ENCODE results near the gene HOXB3. TPM values are rescaled to one million over a fixed set of nuclear protein-coding genes. Genes with fewer than 3 reads are reported as not detected.
A peak's percentile ranks its signal among the peaks of the same experiment; 100 is the strongest.

The HOXB3 gene
- total RNA-seq, 4 donors from 2014 or later, result 11.4 to 48.7 (median 24.2) TPM

- WGBS, 2 donors (ENCODE audit: low coverage in 1 of 2), result 0% methylated on average over 2 to 13 of the region's 50 CpGs
- TF ChIP-seq EP300 (IDR thresholded peaks at IDR 0.05) (no peak), POLR2AphosphoS5 (IDR thresholded peaks at IDR 0.05) (peak; percentile 34)
- peaks cover 0 to 3% of the 10 kb centered on the region in 2 donors for H3K36me3 ChIP-seq
- peaks cover 60% of the 10 kb centered on the region for H3K27me3 ChIP-seq
- peak within 1 kb of the TSS in 3 of 4 donors; percentile 12 to 98 (median 97) for H3K27ac ChIP-seq
- peak; percentile 17 for ATAC-seq
- peaks cover 0 to 64% (median 3%) of the 10 kb centered on the region in 3 donors for H3K4me1 ChIP-seq
- H3K9me3 ChIP-seq, result no peaks in the 10 kb centered on the region
- H3K4me3 ChIP-seq, result peak within 1 kb of the TSS; percentile 55 to 58
These were observed 3.2 kb upstream of the HOXB3 start, which contains the start of gene HOXB5 for GRCh38 chr17:48593126-48593829. Gene HOXB5 (minus strand): TSS chr17:48593779. CDS start chr17:48593682, 97 bp downstream.

DNA sequence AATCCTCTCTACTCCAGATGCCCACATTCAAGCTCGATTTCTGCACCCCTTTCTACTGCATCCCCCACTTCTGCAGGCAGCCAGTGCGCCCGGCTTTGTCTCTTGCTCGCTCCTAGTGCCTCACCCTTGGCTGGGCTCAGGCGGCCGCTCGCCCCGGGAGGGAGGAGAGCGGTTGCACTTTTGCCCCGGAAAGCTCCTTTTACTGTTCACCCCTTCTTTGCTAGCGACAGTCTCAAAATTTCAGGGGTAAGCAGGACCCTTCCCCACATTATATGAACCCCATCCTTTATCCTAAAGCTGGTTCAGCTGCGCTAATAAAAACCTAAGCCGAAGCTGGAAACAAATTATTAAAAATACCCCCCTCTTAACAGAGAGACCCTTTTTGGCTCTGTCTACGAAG lies 2.5 kb upstream of the HOXB3 start:
- Histone ChIP-seq H3K36me3 (peaks cover 0 to 3% of the 10 kb centered on the region in 2 donors), H3K27ac (peak overlapping the region in 2 of 4 donors; percentile 97 to 98), H3K4me1 (peaks cover 0 to 58% (median 3%) of the 10 kb centered on the region in 3 donors), H3K4me3 (peak overlapping the region in 1 of 2 donors; percentile 58), H3K27me3 (peaks cover 53% of the 10 kb centered on the region), H3K9me3 (no peaks in the 10 kb centered on the region)
- no peak for TF ChIP-seq POLR2A (IDR thresholded peaks at IDR 0.05)
- TF ChIP-seq EP300 (IDR thresholded peaks at IDR 0.05), result no peak
- TF ChIP-seq POLR2AphosphoS5 (IDR thresholded peaks at IDR 0.05), result no peak
- TF ChIP-seq CTCF (IDR thresholded peaks at IDR 0.05), result no peak
- ATAC-seq, result no peak
- 32% methylated on average over 3 to 13 of the region's 14 CpGs for WGBS, 2 donors (ENCODE audit: low coverage in 1 of 2)

DNA sequence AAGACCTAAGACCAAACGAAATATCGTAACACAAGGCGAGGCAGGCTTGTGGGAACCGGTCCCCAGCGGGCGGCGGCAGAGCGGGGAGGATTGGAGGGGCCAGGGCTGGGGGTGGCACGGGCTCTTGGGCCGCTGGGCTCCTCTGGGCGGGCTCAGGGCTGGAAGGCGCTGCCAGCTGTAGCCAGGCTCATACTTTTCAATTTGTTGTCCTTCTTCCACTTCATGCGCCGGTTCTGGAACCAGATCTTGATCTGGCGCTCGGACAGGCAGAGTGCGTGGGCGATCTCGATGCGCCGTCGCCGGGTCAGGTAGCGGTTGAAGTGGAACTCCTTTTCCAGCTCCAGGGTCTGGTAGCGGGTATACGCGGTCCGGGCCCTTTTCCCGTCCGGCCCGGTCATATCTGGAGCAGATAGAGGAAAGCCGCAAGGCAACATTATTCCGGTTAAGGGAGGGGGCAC lies 2.0 kb upstream of the HOXB3 start:
- no peak for ATAC-seq
- peaks cover 0 to 58% (median 3%) of the 10 kb centered on the region in 3 donors for H3K4me1 ChIP-seq
- H3K36me3 ChIP-seq, result peaks cover 0 to 3% of the 10 kb centered on the region in 2 donors
- peak; percentile 44 for TF ChIP-seq POLR2AphosphoS5 (IDR thresholded peaks at IDR 0.05)
- no peak for TF ChIP-seq EP300 (IDR thresholded peaks at IDR 0.05)
- no peak for TF ChIP-seq POLR2A (IDR thresholded peaks at IDR 0.05)
- no peak for TF ChIP-seq CTCF (IDR thresholded peaks at IDR 0.05)
- peak overlapping the region in 2 of 4 donors; percentile 97 to 98 for H3K27ac ChIP-seq
- H3K27me3 ChIP-seq, result peaks cover 48% of the 10 kb centered on the region
- no peaks in the 10 kb centered on the region for H3K9me3 ChIP-seq
- WGBS, 2 donors (ENCODE audit: low coverage in 1 of 2), result 44 to 54% methylated on average over 6 to 12 of the region's 33 CpGs
- H3K4me3 ChIP-seq, result peak overlapping the region in 1 of 2 donors; percentile 58

DNA sequence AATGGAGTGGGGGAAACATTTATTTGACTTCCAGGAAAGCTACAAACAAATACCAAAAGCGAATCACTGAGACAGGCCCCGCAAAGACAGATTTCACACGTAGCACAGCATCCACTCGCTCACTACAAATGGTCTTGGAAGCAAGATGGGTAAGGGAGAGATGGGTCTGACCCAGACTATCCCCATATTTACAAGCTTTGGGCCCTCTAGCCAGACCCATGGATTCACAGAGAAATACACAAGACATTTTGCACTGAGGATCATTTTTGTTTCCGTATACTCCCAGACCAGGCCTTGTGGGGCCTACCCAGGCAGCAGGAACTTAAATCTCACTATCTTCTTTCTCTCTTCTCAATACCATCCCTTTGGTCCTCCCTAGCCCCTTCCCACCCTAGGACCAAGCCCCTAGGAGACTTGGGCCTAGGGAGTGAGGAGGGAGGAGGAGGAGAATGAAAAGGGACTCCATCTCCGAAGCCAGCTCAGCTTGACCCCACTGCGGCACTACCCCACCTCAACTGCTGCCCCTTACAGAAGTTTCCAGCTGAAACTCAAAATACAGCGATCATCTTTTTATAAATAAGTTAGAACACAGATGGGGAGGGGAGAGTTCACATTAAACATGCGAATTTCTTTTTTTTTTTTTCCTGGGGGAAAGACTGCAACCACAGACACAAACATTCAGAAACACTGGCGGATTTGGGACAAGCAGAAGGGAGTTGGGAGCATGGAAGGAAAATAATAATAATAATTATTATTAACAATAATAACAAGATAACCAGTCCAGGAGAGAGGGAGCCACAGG lies 1.4 kb upstream of the HOXB3 start:
- H3K36me3 ChIP-seq, result peaks cover 0 to 3% of the 10 kb centered on the region in 2 donors
- peak overlapping the region in 1 of 2 donors; percentile 58 for H3K4me3 ChIP-seq
- H3K27me3 ChIP-seq, result peaks cover 42% of the 10 kb centered on the region
- peak overlapping the region in 2 of 4 donors; percentile 97 to 98 for H3K27ac ChIP-seq
- TF ChIP-seq POLR2A (IDR thresholded peaks at IDR 0.05) (no peak), POLR2AphosphoS5 (IDR thresholded peaks at IDR 0.05) (no peak), CTCF (IDR thresholded peaks at IDR 0.05) (no peak)
- no peak for ATAC-seq
- peaks cover 0 to 58% (median 3%) of the 10 kb centered on the region in 3 donors for H3K4me1 ChIP-seq
- WGBS, 2 donors (ENCODE audit: low coverage in 1 of 2), result 79 to 86% methylated on average over 7 to 9 of the region's 10 CpGs
- H3K9me3 ChIP-seq, result no peaks in the 10 kb centered on the region

DNA sequence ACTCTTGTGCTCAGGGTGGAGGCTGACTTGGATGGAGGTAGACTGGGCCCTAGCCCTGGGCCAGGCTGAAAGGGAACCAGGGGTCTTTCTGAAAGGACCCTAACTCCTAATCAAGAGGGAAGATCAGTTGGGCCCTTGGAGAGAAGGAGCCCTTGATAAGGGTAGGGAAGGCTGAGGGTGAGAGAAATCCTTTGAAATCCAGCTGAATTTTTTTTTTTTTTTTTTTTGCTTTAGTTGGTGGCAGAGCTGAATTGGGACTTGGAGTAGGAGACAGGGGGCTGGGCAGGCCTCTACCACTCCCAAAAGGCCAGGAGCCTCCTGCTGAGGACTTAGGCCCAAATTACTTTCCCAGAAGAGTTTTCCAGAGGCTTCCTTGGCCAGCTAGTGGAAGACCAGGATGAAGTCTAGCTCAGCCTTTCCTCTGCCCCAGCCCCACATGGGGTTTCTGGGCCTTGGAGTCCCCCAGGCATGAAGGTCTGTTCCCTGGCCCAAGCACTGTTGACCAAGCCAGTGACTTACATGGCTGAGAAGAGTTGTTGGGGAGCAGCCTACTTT lies 643 bp upstream of the HOXB3 start:
- H3K9me3 ChIP-seq, result no peaks in the 10 kb centered on the region
- ATAC-seq, result no peak
- H3K27me3 ChIP-seq, result peaks cover 34% of the 10 kb centered on the region
- peaks cover 0 to 59% (median 0%) of the 10 kb centered on the region in 3 donors for H3K4me1 ChIP-seq
- H3K27ac ChIP-seq, result peak overlapping the region in 2 of 4 donors; percentile 97 to 98
- TF ChIP-seq CTCF (IDR thresholded peaks at IDR 0.05) (no peak), EP300 (IDR thresholded peaks at IDR 0.05) (no peak), POLR2A (IDR thresholded peaks at IDR 0.05) (no peak), POLR2AphosphoS5 (IDR thresholded peaks at IDR 0.05) (no peak)
- peak overlapping the region in 1 of 2 donors; percentile 39 for H3K4me3 ChIP-seq
- no peaks in the 10 kb centered on the region for H3K36me3 ChIP-seq
